ENCODE measurements around the gene TXN2. TPM values are rescaled to one million over a fixed set of nuclear protein-coding genes. Genes with fewer than 3 reads are reported as not detected.

The TXN2 gene
- total and polyA plus RNA-seq, 2 of the 4 experiments (the other 2 are of a cell fraction): 49.6 to 166 TPM

DNA sequence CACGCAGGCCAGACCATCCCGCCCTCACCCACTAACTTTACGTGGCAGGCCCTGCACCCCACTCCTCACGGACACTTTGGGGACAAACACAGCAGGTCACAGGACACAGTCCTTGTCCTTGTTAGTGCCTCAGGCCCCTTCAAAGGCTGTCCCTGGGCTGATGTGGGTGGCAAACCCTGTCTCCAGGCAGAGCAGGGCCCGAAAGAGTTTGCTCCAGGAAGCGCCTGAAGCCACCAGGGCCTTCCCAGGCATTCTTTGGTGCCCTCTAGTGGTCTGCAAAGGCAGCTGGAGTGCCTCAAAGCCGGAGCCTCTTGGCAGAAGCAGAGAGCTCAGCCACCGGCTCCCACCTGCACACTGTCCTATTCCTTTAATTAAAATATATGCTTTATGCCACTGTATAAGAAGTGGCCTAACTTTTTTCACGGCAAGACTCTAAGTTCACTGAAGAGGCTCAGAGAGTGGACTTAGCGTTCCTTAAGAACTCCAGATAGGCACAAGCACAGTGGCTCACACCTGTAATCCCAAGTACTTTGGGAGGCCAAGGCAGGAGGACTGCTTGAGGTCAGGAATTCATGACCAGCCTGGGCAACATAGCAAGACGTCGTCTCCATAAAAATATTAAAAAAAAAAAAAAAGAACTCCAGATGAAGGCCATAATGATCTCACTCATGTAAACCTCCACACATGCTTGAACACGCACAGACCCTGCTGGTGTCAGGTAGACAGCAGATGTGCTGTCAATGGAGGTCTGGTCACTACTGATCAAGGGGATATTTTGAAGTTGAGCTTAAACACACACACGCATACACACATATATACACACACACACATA is 11.1 kb downstream of the TXN2 start (continued):
- TF ChIP-seq CTCF (conservative IDR thresholded peaks at IDR 0.05; ENCODE audit: low read depth, low read length): peak; percentile 95

Data from IMR-90 (cell line).